ENCODE data around the gene RNF227.

GRCh38 chr17:7889166-7889955 is 26.7 kb downstream of the RNF227 start:
- TF ChIP-seq ZNF70 (CRISPR knock-in tag; IDR thresholded peaks at IDR 0.05) (no peak), ZFP30 (CRISPR knock-in tag; IDR thresholded peaks at IDR 0.05) (no peak), ZNF565 (CRISPR knock-in tag; conservative IDR thresholded peaks at IDR 0.05; ENCODE audit: low read depth) (no peak), RARB (CRISPR knock-in tag; IDR thresholded peaks at IDR 0.05) (no peak), PATZ1 (CRISPR knock-in tag; IDR thresholded peaks at IDR 0.05; ENCODE audit: borderline replicate concordance) (no peak), CREB5 (CRISPR knock-in tag; IDR thresholded peaks at IDR 0.05; ENCODE audit: low read depth) (no peak)

All from SK-N-SH treated with all-trans-retinoic acid at 6 μM for 48 hours (cell line).